Measurements from ENCODE around the gene TBC1D28.
A peak's percentile ranks its signal among the peaks of the same experiment; 100 is the strongest.
"Not testable (repeated sequence)": the region's sequence is repeated elsewhere in the genome, so short reads cannot be mapped to it uniquely, and the experiment has no call there.

The TBC1D28 gene

GRCh38 chr17:18638357-18638756 is 5.8 kb downstream of the TBC1D28 start:
- not testable (repeated sequence) for H3K9me3 Mint-ChIP-seq; H3K4me3 Mint-ChIP-seq; DNase-seq (ENCODE audit: low spot score in 2 of 2); H3K4me1 Mint-ChIP-seq; ATAC-seq (replicated peaks; ENCODE audit: extremely low read depth, poor library complexity, severe bottlenecking); H3K27ac Mint-ChIP-seq (ENCODE audit: low read depth); H3K36me3 Mint-ChIP-seq (ENCODE audit: insufficient read depth)
- peaks cover 33% of the 10 kb centered on the region for H3K27me3 Mint-ChIP-seq

DNA sequence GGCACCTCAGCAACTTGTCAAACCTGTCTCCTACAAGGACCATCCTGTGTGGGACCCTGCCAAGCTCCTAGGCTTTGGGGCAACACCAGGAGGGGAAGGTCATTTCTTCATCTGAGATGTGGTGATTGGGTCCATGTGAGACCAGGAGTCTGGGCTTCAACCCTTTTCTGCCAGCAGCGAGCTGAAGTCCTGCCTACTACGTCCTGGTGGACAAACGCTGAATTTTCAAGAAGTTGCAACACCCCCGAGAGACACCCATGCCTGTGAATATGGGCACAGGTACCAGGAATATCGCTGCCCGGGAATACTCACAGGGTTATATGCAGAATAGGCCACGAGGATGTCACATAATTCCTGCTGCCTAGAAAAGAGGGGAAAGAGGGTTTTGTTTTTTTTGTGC is 8.0 kb downstream of the TBC1D28 start:
- H3K36me3 Mint-ChIP-seq (ENCODE audit: insufficient read depth); H3K9me3 Mint-ChIP-seq; H3K4me1 Mint-ChIP-seq; ATAC-seq (replicated peaks; ENCODE audit: extremely low read depth, poor library complexity, severe bottlenecking); H3K4me3 Mint-ChIP-seq; H3K27ac Mint-ChIP-seq (ENCODE audit: low read depth); DNase-seq (ENCODE audit: low spot score in 2 of 2): not testable (repeated sequence)
- peaks cover 33% of the 10 kb centered on the region for H3K27me3 Mint-ChIP-seq

- not testable (repeated sequence) for H3K4me3 Mint-ChIP-seq; H3K27ac Mint-ChIP-seq (ENCODE audit: low read depth); DNase-seq (ENCODE audit: low spot score in 2 of 2); H3K4me1 Mint-ChIP-seq; ATAC-seq (replicated peaks; ENCODE audit: extremely low read depth, poor library complexity, severe bottlenecking); H3K9me3 Mint-ChIP-seq; H3K36me3 Mint-ChIP-seq (ENCODE audit: insufficient read depth)
- peaks cover 33% of the 10 kb centered on the region for H3K27me3 Mint-ChIP-seq
Measured at GRCh38 chr17:18635773-18636172, 8.4 kb downstream of the TBC1D28 start.

GRCh38 chr17:18634550-18635263 is 9.5 kb downstream of the TBC1D28 start:
- ATAC-seq (replicated peaks; ENCODE audit: extremely low read depth, poor library complexity, severe bottlenecking); H3K4me1 Mint-ChIP-seq; H3K36me3 Mint-ChIP-seq (ENCODE audit: insufficient read depth); H3K27ac Mint-ChIP-seq (ENCODE audit: low read depth); H3K9me3 Mint-ChIP-seq; DNase-seq (ENCODE audit: low spot score in 2 of 2): not testable (repeated sequence)
- H3K4me3 Mint-ChIP-seq = peak overlapping the region; percentile 18
- peaks cover 33% of the 10 kb centered on the region for H3K27me3 Mint-ChIP-seq

GRCh38 chr17:18626152-18626870 is 17.9 kb downstream of the TBC1D28 start:
- H3K27ac Mint-ChIP-seq (ENCODE audit: low read depth) = peak overlapping the region; percentile 94
- ATAC-seq (replicated peaks; ENCODE audit: extremely low read depth, poor library complexity, severe bottlenecking) = no peak
- H3K36me3 Mint-ChIP-seq (ENCODE audit: insufficient read depth) = peaks cover 12% of the 10 kb centered on the region
- H3K4me1 Mint-ChIP-seq = peaks cover 16% of the 10 kb centered on the region
- H3K4me3 Mint-ChIP-seq = peak overlapping the region; percentile 82
- no peaks in the 10 kb centered on the region for H3K9me3 Mint-ChIP-seq
- H3K27me3 Mint-ChIP-seq = no peaks in the 10 kb centered on the region
- no peak for DNase-seq (ENCODE audit: low spot score in 2 of 2)

DNA sequence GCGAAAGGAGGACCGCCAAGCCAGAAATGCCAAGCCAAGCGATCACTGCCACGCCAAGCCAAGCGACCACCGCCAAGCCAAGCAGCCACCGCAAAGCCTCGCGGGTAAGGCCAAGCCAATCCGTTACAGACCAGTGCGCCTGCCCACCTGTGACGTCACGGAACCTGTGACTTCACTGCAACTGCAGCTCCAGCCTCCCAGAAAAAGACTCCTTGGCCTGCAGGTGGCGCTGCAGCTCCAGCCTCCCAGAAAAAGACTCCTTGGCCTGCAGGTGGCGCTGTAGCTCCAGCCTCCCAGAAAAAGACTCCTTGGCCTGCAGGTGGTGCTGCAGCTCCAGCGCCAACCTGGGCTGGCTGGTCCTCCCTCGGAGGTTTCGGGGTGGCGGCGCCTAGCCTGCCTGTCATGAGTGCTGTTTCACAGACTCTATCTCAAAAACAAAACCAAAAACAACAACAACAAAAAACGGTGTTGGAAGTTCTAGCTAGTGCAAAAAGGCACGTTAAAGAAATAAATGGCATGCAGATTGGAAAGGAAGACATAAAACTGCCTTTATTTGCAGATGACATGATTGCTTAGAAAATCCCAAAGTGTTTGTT is 18.6 kb downstream of the TBC1D28 start:
- peaks cover 16% of the 10 kb centered on the region for H3K4me1 Mint-ChIP-seq
- H3K36me3 Mint-ChIP-seq (ENCODE audit: insufficient read depth) = peaks cover 12% of the 10 kb centered on the region
- peak; percentile 94 to 97 for DNase-seq (ENCODE audit: low spot score in 2 of 2)
- not testable (repeated sequence) for H3K27me3 Mint-ChIP-seq, H3K9me3 Mint-ChIP-seq
- peak overlapping the region; percentile 94 for H3K27ac Mint-ChIP-seq (ENCODE audit: low read depth)
- peak; percentile 90 for ATAC-seq (replicated peaks; ENCODE audit: extremely low read depth, poor library complexity, severe bottlenecking)
- H3K4me3 Mint-ChIP-seq = peak overlapping the region; percentile 82

DNA sequence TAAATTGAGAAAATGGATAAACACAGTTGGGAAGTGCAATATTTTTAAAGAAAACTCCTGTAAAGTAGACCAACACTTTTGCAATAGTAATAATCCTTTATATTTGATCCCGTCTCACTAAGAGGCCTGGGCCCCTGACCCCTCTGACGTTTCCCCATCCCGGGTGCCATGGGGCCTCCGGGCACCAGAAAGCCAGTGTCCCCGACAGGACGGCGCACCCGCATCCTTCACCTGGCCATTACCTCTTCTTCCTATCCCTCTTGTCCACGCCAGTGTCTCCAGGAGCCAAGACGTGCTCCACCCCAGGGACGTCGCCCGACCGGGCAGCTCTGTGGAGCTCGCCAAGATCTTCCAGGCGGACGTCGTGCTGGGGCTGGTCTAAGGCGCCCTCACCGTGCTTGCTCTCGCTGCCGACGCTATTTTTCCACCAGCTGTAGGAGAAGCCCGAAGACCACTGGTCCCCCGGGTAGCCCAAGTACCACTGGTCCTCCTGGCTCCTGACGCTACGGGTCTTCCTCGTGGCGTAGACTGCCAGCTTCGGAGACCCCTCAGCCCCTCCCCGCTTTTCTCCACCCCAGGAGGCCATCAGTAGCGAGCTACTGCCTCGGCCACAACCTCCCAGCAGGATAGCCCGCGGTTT is 19.2 kb downstream of the TBC1D28 start:
- DNase-seq (ENCODE audit: low spot score in 2 of 2); H3K9me3 Mint-ChIP-seq; H3K27me3 Mint-ChIP-seq: not testable (repeated sequence)
- ATAC-seq (replicated peaks; ENCODE audit: extremely low read depth, poor library complexity, severe bottlenecking) = peak; percentile 47
- Mint-ChIP-seq H3K4me1 (peaks cover 16% of the 10 kb centered on the region), H3K27ac (ENCODE audit: low read depth) (peak overlapping the region; percentile 94), H3K4me3 (peak overlapping the region; percentile 82), H3K36me3 (ENCODE audit: insufficient read depth) (peaks cover 12% of the 10 kb centered on the region)

DNA sequence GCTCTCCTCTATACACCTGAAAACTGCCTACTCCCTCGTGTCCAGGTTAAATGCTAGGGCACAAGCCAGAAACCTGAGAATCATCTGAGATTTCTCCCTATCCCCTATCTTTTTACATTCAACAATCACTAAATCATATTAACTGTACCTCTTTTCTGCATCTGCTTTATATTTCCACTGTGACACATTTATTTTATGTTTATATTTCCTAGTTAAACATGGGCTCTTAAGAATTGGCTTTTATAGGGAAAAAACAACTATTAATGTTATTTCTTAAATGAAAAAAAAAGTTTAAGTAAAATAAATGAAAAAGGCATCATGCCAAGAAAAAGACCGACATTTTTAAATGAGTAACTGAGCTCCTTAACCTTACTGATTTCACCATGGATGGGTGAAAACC is 26.6 kb downstream of the TBC1D28 start:
- not testable (repeated sequence) for H3K27ac Mint-ChIP-seq (ENCODE audit: low read depth); H3K36me3 Mint-ChIP-seq (ENCODE audit: insufficient read depth); H3K9me3 Mint-ChIP-seq; ATAC-seq (replicated peaks; ENCODE audit: extremely low read depth, poor library complexity, severe bottlenecking); H3K4me3 Mint-ChIP-seq; H3K4me1 Mint-ChIP-seq; H3K27me3 Mint-ChIP-seq; DNase-seq (ENCODE audit: low spot score in 2 of 2)

- not testable (repeated sequence) for H3K27me3 Mint-ChIP-seq; H3K4me3 Mint-ChIP-seq; DNase-seq (ENCODE audit: low spot score in 2 of 2); H3K9me3 Mint-ChIP-seq; H3K27ac Mint-ChIP-seq (ENCODE audit: low read depth); H3K36me3 Mint-ChIP-seq (ENCODE audit: insufficient read depth); ATAC-seq (replicated peaks; ENCODE audit: extremely low read depth, poor library complexity, severe bottlenecking); H3K4me1 Mint-ChIP-seq
Measured at GRCh38 chr17:18613016-18613415, 31.2 kb downstream of the TBC1D28 start.

- H3K4me1 Mint-ChIP-seq; H3K4me3 Mint-ChIP-seq; DNase-seq (ENCODE audit: low spot score in 2 of 2); ATAC-seq (replicated peaks; ENCODE audit: extremely low read depth, poor library complexity, severe bottlenecking); H3K36me3 Mint-ChIP-seq (ENCODE audit: insufficient read depth); H3K27me3 Mint-ChIP-seq; H3K27ac Mint-ChIP-seq (ENCODE audit: low read depth); H3K9me3 Mint-ChIP-seq: not testable (repeated sequence)
Measured at GRCh38 chr17:18593138-18593537, 51.1 kb downstream of the TBC1D28 start.

Measured in central memory CD8-positive, alpha-beta T cell (primary cell).